ENCODE data around the gene HNRNPUL2. TPM values are rescaled to one million over a fixed set of nuclear protein-coding genes. Genes with fewer than 3 reads are reported as not detected.
A peak's percentile ranks its signal among the peaks of the same experiment; 100 is the strongest.

Gene HNRNPUL2
- total and polyA plus RNA-seq, 9 of the 15 experiments (the other 6 are each of a cell fraction or from before 2014, with no cell fraction given), result 0.89 to 44.3 (median 15.2) TPM

DNA sequence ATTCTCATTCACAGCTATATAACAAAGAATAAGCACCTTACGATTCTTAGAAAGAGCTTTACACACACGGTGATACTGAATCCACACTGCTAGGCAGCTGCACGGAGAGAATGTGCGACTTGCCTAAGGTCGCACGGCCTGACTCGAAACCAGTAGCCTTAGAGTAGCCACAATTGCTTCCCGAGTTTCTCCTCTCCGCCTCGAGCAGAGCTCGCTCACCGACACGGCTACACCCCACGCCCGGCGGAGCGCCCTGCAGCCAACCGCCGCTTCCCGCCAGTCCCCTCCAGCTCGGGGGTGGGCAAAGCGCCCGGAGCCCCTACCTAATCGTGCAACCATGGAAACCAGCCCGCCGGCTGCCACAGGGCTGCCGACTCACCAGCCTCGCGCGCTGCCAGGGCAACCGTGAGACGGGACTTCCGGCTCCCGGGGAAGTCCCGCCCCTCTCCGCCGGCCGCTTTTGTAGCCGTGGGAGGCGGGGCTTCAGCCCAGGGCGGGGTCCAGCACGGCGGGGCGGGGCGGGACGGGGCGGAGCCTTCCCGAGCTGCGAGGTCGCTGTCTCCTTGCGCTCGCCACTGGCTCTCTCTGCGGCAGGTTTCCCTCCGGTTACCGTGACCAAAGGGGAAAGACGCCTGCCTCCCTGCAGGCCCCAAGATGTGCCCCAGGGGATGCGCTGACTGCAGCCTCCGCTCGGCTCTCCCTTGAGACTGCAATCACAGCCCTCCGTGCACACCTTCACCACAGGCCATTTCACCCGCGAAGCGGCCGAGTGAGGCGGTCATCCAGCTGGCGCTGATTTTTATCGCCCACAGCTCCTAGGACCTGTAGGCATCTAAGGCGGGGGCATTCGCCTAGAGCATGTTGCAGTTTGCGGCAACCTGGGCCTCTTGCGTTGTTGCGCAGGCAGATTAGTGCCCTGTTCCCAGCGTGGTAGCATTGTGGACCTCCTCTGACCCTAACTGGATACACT lies 21.1 kb downstream of the HNRNPUL2 start (continued):
- TF ChIP-seq, protein P1, sequence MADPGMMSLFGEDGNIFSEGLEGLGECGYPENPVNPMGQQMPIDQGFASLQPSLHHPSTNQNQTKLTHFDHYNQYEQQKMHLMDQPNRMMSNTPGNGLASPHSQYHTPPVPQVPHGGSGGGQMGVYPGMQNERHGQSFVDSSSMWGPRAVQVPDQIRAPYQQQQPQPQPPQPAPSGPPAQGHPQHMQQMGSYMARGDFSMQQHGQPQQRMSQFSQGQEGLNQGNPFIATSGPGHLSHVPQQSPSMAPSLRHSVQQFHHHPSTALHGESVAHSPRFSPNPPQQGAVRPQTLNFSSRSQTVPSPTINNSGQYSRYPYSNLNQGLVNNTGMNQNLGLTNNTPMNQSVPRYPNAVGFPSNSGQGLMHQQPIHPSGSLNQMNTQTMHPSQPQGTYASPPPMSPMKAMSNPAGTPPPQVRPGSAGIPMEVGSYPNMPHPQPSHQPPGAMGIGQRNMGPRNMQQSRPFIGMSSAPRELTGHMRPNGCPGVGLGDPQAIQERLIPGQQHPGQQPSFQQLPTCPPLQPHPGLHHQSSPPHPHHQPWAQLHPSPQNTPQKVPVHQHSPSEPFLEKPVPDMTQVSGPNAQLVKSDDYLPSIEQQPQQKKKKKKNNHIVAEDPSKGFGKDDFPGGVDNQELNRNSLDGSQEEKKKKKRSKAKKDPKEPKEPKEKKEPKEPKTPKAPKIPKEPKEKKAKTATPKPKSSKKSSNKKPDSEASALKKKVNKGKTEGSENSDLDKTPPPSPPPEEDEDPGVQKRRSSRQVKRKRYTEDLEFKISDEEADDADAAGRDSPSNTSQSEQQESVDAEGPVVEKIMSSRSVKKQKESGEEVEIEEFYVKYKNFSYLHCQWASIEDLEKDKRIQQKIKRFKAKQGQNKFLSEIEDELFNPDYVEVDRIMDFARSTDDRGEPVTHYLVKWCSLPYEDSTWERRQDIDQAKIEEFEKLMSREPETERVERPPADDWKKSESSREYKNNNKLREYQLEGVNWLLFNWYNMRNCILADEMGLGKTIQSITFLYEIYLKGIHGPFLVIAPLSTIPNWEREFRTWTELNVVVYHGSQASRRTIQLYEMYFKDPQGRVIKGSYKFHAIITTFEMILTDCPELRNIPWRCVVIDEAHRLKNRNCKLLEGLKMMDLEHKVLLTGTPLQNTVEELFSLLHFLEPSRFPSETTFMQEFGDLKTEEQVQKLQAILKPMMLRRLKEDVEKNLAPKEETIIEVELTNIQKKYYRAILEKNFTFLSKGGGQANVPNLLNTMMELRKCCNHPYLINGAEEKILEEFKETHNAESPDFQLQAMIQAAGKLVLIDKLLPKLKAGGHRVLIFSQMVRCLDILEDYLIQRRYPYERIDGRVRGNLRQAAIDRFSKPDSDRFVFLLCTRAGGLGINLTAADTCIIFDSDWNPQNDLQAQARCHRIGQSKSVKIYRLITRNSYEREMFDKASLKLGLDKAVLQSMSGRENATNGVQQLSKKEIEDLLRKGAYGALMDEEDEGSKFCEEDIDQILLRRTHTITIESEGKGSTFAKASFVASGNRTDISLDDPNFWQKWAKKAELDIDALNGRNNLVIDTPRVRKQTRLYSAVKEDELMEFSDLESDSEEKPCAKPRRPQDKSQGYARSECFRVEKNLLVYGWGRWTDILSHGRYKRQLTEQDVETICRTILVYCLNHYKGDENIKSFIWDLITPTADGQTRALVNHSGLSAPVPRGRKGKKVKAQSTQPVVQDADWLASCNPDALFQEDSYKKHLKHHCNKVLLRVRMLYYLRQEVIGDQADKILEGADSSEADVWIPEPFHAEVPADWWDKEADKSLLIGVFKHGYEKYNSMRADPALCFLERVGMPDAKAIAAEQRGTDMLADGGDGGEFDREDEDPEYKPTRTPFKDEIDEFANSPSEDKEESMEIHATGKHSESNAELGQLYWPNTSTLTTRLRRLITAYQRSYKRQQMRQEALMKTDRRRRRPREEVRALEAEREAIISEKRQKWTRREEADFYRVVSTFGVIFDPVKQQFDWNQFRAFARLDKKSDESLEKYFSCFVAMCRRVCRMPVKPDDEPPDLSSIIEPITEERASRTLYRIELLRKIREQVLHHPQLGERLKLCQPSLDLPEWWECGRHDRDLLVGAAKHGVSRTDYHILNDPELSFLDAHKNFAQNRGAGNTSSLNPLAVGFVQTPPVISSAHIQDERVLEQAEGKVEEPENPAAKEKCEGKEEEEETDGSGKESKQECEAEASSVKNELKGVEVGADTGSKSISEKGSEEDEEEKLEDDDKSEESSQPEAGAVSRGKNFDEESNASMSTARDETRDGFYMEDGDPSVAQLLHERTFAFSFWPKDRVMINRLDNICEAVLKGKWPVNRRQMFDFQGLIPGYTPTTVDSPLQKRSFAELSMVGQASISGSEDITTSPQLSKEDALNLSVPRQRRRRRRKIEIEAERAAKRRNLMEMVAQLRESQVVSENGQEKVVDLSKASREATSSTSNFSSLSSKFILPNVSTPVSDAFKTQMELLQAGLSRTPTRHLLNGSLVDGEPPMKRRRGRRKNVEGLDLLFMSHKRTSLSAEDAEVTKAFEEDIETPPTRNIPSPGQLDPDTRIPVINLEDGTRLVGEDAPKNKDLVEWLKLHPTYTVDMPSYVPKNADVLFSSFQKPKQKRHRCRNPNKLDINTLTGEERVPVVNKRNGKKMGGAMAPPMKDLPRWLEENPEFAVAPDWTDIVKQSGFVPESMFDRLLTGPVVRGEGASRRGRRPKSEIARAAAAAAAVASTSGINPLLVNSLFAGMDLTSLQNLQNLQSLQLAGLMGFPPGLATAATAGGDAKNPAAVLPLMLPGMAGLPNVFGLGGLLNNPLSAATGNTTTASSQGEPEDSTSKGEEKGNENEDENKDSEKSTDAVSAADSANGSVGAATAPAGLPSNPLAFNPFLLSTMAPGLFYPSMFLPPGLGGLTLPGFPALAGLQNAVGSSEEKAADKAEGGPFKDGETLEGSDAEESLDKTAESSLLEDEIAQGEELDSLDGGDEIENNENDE (IDR thresholded peaks at IDR 0.05; ENCODE audit: low read depth, low read length), result no peak
- TF ChIP-seq, protein P2, sequence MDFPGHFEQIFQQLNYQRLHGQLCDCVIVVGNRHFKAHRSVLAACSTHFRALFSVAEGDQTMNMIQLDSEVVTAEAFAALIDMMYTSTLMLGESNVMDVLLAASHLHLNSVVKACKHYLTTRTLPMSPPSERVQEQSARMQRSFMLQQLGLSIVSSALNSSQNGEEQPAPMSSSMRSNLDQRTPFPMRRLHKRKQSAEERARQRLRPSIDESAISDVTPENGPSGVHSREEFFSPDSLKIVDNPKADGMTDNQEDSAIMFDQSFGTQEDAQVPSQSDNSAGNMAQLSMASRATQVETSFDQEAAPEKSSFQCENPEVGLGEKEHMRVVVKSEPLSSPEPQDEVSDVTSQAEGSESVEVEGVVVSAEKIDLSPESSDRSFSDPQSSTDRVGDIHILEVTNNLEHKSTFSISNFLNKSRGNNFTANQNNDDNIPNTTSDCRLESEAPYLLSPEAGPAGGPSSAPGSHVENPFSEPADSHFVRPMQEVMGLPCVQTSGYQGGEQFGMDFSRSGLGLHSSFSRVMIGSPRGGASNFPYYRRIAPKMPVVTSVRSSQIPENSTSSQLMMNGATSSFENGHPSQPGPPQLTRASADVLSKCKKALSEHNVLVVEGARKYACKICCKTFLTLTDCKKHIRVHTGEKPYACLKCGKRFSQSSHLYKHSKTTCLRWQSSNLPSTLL (IDR thresholded peaks at IDR 0.05), result no peak
- TF ChIP-seq WHSC1 (IDR thresholded peaks at IDR 0.05; ENCODE audit: low read length), result no peak
- TF ChIP-seq, protein P3, sequence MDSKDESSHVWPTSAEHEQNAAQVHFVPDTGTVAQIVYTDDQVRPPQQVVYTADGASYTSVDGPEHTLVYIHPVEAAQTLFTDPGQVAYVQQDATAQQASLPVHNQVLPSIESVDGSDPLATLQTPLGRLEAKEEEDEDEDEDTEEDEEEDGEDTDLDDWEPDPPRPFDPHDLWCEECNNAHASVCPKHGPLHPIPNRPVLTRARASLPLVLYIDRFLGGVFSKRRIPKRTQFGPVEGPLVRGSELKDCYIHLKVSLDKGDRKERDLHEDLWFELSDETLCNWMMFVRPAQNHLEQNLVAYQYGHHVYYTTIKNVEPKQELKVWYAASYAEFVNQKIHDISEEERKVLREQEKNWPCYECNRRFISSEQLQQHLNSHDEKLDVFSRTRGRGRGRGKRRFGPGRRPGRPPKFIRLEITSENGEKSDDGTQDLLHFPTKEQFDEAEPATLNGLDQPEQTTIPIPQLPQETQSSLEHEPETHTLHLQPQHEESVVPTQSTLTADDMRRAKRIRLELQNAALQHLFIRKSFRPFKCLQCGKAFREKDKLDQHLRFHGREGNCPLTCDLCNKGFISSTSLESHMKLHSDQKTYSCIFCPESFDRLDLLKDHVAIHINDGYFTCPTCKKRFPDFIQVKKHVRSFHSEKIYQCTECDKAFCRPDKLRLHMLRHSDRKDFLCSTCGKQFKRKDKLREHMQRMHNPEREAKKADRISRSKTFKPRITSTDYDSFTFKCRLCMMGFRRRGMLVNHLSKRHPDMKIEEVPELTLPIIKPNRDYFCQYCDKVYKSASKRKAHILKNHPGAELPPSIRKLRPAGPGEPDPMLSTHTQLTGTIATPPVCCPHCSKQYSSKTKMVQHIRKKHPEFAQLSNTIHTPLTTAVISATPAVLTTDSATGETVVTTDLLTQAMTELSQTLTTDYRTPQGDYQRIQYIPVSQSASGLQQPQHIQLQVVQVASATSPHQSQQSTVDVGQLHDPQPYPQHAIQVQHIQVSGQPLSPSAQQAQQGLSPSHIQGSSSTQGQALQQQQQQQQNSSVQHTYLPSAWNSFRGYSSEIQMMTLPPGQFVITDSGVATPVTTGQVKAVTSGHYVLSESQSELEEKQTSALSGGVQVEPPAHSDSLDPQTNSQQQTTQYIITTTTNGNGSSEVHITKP (IDR thresholded peaks at IDR 0.05; ENCODE audit: partially characterized antibody), result peak; percentile 13
- 0 out of 2 replicates have a peak, but pooled peaks have one; percentile 23 for TF ChIP-seq ZNF780A (CRISPR knock-in tag; IDR thresholded peaks at IDR 0.05)
- no peak for TF ChIP-seq OTX1 (CRISPR knock-in tag; IDR thresholded peaks at IDR 0.05)
- 0 out of 2 replicates have a peak, but pooled peaks have one; percentile 25 for TF ChIP-seq SMAD4 (CRISPR knock-in tag; conservative IDR thresholded peaks at IDR 0.05)
